GM19455 (cell line): Measurements from ENCODE around the gene TTC21B.

Source experiments
- ATAC-seq: cut with Tn5 transposase; IDR thresholded peaks from one replicate; pipeline ENCODE4 v1.9.1; 2021; ENCODE audit not compliant: unreplicated experiment

Gene TTC21B

GRCh38 chr2:165840333-165840958 is 113.1 kb downstream of the TTC21B start:
- no peak for ATAC-seq

- ATAC-seq, result no peak
These were observed 114.0 kb downstream of the TTC21B start for GRCh38 chr2:165839610-165840009.

GRCh38 chr2:165837122-165837521 is 116.5 kb downstream of the TTC21B start:
- no peak for ATAC-seq

- ATAC-seq, result no peak
These were observed 118.2 kb downstream of the TTC21B start for GRCh38 chr2:165835363-165835762.

- no peak for ATAC-seq
These were observed 120.4 kb downstream of the TTC21B start for GRCh38 chr2:165833156-165833555.

GRCh38 chr2:165827921-165828276 is 125.7 kb downstream of the TTC21B start:
- ATAC-seq, result no peak

GRCh38 chr2:165827016-165827920 is 126.3 kb downstream of the TTC21B start:
- ATAC-seq, result no peak

- no peak for ATAC-seq
These were observed 128.5 kb downstream of the TTC21B start for GRCh38 chr2:165825041-165825440.
